ENCODE measurements around the gene NSD2. TPM values are rescaled to one million over a fixed set of nuclear protein-coding genes. Genes with fewer than 3 reads are reported as not detected.

The NSD2 gene
- total RNA-seq, 1 donor from 2014 or later: 176 TPM

DNA sequence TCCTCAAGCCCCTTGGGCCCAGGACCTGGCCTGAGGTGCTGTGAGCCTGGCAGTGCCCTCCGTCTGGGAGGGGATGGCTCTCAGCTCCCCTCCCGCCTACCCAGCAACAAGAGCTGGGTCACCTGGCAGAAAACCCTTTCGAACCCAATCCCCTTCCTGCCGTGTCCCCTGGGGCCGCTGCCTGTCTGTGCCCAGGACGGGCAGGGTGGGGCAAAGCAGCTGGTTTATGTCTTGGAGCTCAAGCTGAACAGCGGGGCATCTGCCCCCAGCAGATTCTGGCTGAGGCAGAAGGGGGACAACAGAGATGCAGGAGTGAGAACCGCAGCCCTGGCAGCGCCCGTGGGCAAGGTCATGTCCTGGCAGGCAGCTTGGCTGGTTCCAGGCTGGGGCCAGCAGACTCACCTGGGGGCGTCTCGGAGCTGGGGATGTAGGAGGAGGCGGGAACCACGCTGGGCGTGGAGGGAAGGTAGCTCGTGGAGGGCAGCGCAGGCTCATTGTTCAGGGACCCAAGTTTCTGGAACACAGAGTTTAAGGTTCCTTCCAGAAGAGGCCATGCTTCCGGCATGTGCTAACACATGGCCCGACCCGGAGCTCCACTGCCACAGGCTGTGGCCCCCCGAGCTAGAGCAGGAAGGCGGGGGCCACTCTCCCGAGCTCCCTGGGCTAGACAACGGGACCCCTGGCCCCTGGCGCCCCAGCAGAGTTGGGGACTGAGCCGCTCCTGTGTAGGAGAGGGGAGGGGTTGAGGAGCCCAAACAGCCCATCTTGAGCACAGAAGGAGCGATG lies 113.4 kb downstream of the NSD2 start:
- H3K36me3 ChIP-seq: peaks cover 3% of the 10 kb centered on the region
- no peaks in the 10 kb centered on the region for H3K4me1 ChIP-seq
- no peaks in the 10 kb centered on the region for H3K9me3 ChIP-seq (ENCODE audit: low read depth)
- H3K27me3 ChIP-seq: no peaks in the 10 kb centered on the region
- H3F3A ChIP-seq (ENCODE audit: low read depth): peaks cover 30% of the 10 kb centered on the region
- H3K27me3 Mint-ChIP-seq (ENCODE audit: insufficient read depth, low read depth): peaks cover 9% of the 10 kb centered on the region
- no peak overlapping the region for H3K4me3 Mint-ChIP-seq
- DNase-seq (ENCODE audit: low spot score): no peak
- no peak overlapping the region for H3K4me2 ChIP-seq
- H4K20me1 ChIP-seq (ENCODE audit: low read depth): peaks cover 43% of the 10 kb centered on the region
- no peak overlapping the region for H3K27ac Mint-ChIP-seq
- H3K36me3 Mint-ChIP-seq: peaks cover 18% of the 10 kb centered on the region
- no peak overlapping the region for H3K4me3 ChIP-seq
- no peak overlapping the region for H3K27ac ChIP-seq
- no peaks in the 10 kb centered on the region for H3K4me1 Mint-ChIP-seq
- H3K9me3 Mint-ChIP-seq: no peaks in the 10 kb centered on the region
- no peaks in the 10 kb centered on the region for H3K79me2 ChIP-seq (ENCODE audit: low read depth)
- H3K9ac ChIP-seq: no peak overlapping the region
- TF ChIP-seq, protein P1, sequence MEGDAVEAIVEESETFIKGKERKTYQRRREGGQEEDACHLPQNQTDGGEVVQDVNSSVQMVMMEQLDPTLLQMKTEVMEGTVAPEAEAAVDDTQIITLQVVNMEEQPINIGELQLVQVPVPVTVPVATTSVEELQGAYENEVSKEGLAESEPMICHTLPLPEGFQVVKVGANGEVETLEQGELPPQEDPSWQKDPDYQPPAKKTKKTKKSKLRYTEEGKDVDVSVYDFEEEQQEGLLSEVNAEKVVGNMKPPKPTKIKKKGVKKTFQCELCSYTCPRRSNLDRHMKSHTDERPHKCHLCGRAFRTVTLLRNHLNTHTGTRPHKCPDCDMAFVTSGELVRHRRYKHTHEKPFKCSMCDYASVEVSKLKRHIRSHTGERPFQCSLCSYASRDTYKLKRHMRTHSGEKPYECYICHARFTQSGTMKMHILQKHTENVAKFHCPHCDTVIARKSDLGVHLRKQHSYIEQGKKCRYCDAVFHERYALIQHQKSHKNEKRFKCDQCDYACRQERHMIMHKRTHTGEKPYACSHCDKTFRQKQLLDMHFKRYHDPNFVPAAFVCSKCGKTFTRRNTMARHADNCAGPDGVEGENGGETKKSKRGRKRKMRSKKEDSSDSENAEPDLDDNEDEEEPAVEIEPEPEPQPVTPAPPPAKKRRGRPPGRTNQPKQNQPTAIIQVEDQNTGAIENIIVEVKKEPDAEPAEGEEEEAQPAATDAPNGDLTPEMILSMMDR (IDR thresholded peaks at IDR 0.05): no peak
- TF ChIP-seq EZH2 (IDR thresholded peaks at IDR 0.05): no peak
- TF ChIP-seq EZH2phosphoT487 (IDR thresholded peaks at IDR 0.05): no peak
- H2AFZ ChIP-seq (replicated peaks): no peak overlapping the region

DNA sequence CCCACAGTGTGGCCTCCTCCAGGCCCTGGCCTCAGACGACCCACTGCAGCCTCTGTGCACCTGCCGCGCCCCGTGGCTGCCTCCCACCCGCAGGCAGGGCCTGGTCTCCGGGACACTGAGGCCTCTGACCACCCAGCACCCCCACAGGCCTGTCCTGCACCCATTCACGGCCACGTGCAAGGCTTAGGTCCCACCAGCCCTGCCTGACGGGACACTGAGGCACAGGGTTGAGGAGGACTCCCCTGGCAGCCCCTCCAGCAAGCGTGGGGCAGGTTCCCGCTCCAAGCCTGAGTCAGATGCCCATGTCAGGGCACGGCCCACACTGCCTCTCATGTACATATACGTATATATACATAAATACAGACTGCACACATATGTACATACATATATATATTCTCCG lies 114.1 kb downstream of the NSD2 start:
- Mint-ChIP-seq H3K9me3 (no peaks in the 10 kb centered on the region), H3K36me3 (peaks cover 17% of the 10 kb centered on the region), H3K27me3 (ENCODE audit: insufficient read depth, low read depth) (peaks cover 11% of the 10 kb centered on the region), H3K4me3 (no peak overlapping the region), H3K27ac (no peak overlapping the region), H3K4me1 (no peaks in the 10 kb centered on the region)
- H3K27ac ChIP-seq: no peak overlapping the region
- no peak for DNase-seq (ENCODE audit: low spot score)
- H3K4me3 ChIP-seq: no peak overlapping the region
- H3K79me2 ChIP-seq (ENCODE audit: low read depth): peaks cover under 1% of the 10 kb centered on the region
- H2AFZ ChIP-seq (replicated peaks): no peak overlapping the region
- H3K4me2 ChIP-seq: no peak overlapping the region
- H3K4me1 ChIP-seq: no peaks in the 10 kb centered on the region
- TF ChIP-seq EZH2phosphoT487 (IDR thresholded peaks at IDR 0.05): no peak
- TF ChIP-seq EZH2 (IDR thresholded peaks at IDR 0.05): no peak
- no peaks in the 10 kb centered on the region for H3K9me3 ChIP-seq (ENCODE audit: low read depth)
- peaks cover 3% of the 10 kb centered on the region for H3K36me3 ChIP-seq
- no peaks in the 10 kb centered on the region for H3K27me3 ChIP-seq
- peaks cover 40% of the 10 kb centered on the region for H4K20me1 ChIP-seq (ENCODE audit: low read depth)
- peaks cover 23% of the 10 kb centered on the region for H3F3A ChIP-seq (ENCODE audit: low read depth)
- no peak overlapping the region for H3K9ac ChIP-seq

DNA sequence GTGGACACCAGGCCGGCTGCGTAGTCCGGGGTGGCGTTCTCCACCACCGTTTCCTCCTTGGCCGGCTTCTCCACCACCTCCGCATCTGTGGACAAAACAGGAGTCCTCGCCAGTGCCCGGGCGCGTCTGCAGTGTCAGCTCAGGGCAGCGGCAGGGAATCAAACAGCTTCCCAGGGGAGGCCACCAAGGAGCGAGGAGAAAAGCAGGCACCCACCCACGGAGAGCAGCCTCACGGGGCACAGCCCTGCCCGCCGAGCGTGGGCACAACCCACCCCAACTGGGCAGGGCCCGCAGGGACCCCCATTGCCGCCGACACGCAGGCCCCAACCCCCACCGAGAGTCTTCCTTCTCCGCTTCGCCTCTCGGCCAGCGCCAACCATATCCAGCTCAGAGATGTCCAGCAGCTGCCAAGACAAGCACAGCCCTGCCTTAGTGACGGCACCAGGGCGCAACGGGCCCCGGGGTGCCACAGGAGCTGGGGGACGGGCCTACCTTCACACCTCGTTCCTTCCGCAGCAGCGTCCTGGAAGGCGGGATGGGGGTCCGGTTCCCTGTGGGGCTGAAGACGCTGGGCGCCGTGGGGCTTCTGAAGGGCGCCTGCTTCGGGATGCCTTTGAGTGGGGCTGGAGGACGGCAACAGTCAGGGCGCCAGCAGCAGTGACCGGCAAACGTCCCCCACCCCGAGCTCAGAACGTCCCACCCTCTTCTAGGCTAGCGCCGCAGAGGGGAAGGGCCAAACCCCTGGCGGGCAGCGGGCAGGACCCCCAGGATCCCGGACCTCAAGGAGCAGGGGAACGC lies 114.8 kb downstream of the NSD2 start:
- Histone ChIP-seq H3K4me3 (no peak overlapping the region), H3F3A (ENCODE audit: low read depth) (peaks cover 18% of the 10 kb centered on the region), H3K4me2 (no peak overlapping the region), H3K9ac (no peak overlapping the region), H3K9me3 (ENCODE audit: low read depth) (no peaks in the 10 kb centered on the region), H3K36me3 (peaks cover 3% of the 10 kb centered on the region), H2AFZ (replicated peaks) (no peak overlapping the region), H3K27me3 (no peaks in the 10 kb centered on the region), H3K4me1 (no peaks in the 10 kb centered on the region), H4K20me1 (ENCODE audit: low read depth) (peaks cover 36% of the 10 kb centered on the region), H3K27ac (no peak overlapping the region), H3K79me2 (ENCODE audit: low read depth) (peaks cover 7% of the 10 kb centered on the region)
- Mint-ChIP-seq H3K36me3 (peaks cover 22% of the 10 kb centered on the region), H3K9me3 (no peaks in the 10 kb centered on the region), H3K27me3 (ENCODE audit: insufficient read depth, low read depth) (peaks cover 11% of the 10 kb centered on the region), H3K4me3 (no peak overlapping the region), H3K27ac (no peak overlapping the region), H3K4me1 (no peaks in the 10 kb centered on the region)
- DNase-seq (ENCODE audit: low spot score): no peak
- no peak for TF ChIP-seq EZH2phosphoT487 (IDR thresholded peaks at IDR 0.05)
- no peak for TF ChIP-seq EZH2 (IDR thresholded peaks at IDR 0.05)
- TF ChIP-seq, protein P1 (IDR thresholded peaks at IDR 0.05): no peak
